ENCODE results near the gene VDR. TPM values are rescaled to one million over a fixed set of nuclear protein-coding genes. Genes with fewer than 3 reads are reported as not detected.

VDR gene
- total and polyA plus RNA-seq, 10 donors, result 0.70 to 10.5 (median 5.7) TPM

GRCh38 chr12:47841501-47841900, 63.3 kb downstream of the VDR start:
- H3K27me3 ChIP-seq (replicated peaks in 1 of 7), result no peaks in the 10 kb centered on the region
- peaks cover 0 to 34% (median 0%) of the 10 kb centered on the region in 6 donors for H3K36me3 ChIP-seq
- DNase-seq, result no peak
- TF ChIP-seq POLR2AphosphoS5 (IDR thresholded peaks at IDR 0.05) (no peak), POLR2A (IDR thresholded peaks at IDR 0.05) (no peak)
- TF ChIP-seq, protein P1, sequence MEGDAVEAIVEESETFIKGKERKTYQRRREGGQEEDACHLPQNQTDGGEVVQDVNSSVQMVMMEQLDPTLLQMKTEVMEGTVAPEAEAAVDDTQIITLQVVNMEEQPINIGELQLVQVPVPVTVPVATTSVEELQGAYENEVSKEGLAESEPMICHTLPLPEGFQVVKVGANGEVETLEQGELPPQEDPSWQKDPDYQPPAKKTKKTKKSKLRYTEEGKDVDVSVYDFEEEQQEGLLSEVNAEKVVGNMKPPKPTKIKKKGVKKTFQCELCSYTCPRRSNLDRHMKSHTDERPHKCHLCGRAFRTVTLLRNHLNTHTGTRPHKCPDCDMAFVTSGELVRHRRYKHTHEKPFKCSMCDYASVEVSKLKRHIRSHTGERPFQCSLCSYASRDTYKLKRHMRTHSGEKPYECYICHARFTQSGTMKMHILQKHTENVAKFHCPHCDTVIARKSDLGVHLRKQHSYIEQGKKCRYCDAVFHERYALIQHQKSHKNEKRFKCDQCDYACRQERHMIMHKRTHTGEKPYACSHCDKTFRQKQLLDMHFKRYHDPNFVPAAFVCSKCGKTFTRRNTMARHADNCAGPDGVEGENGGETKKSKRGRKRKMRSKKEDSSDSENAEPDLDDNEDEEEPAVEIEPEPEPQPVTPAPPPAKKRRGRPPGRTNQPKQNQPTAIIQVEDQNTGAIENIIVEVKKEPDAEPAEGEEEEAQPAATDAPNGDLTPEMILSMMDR (IDR thresholded peaks at IDR 0.05 in 8 of 11, conservative IDR thresholded peaks at IDR 0.05 in 3 of 11), result no peak
- H3K9me3 ChIP-seq, result no peaks in the 10 kb centered on the region
- intact Hi-C loops (cut with DNase I; ENCODE audit: low total_unique reads), result no loop called here
- H3K4me1 ChIP-seq, result peaks cover 9 to 24% (median 18%) of the 10 kb centered on the region in 6 donors
- WGBS, 5 donors, result 76 to 88% (median 87%) methylated on average over 2 of the region's 2 CpGs
- H3K27ac ChIP-seq, result no peak overlapping the region
- H3K4me3 ChIP-seq, result no peak overlapping the region

GRCh38 chr12:47840571-47840970, 64.2 kb downstream of the VDR start:
- no peak overlapping the region for H3K27ac ChIP-seq
- intact Hi-C loops (cut with DNase I; ENCODE audit: low total_unique reads), result no loop called here
- peaks cover 0 to 25% (median 0%) of the 10 kb centered on the region in 6 donors for H3K36me3 ChIP-seq
- TF ChIP-seq, protein P1 (IDR thresholded peaks at IDR 0.05 in 8 of 11, conservative IDR thresholded peaks at IDR 0.05 in 3 of 11), result no peak
- no peak for TF ChIP-seq POLR2A (IDR thresholded peaks at IDR 0.05)
- no peak for TF ChIP-seq POLR2AphosphoS5 (IDR thresholded peaks at IDR 0.05)
- DNase-seq, result no peak
- no peak overlapping the region for H3K4me3 ChIP-seq
- H3K4me1 ChIP-seq, result peaks cover 10 to 33% (median 24%) of the 10 kb centered on the region in 6 donors
- no peaks in the 10 kb centered on the region for H3K9me3 ChIP-seq
- 95 to 100% (median 97%) methylated on average over 1 of the region's 1 CpG for WGBS, 5 donors
- no peaks in the 10 kb centered on the region for H3K27me3 ChIP-seq (replicated peaks in 1 of 7)

DNA sequence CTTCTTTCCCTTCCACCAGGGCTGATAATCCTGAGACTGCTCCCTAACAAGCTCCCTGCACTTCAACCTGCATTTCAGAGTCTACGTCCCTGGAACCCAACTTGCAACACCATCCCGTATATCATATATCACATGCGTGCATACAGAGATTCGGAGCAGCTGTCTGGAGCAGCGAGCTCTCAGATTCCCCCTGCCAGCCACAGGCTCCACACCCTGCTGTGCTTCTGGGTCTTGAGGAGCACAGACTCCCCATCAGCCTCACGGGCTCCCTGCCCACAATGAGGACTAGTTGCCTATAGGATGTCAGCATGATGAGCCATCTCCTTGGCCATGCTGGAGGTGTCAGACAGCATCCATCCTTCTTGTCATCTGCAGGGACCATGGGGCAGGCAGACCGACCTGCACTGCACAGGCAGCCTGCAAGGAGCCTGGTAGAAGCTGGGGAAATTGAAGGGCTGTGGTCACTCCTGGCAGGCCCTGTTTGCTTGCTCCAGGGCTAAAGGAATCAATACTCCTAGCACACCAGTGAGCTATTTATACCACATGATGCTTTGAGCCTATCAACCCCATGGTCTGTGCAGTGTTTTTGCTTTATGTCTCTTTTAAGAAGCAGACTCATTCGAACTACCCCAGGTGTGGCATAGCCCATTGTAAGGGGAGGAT, 65.4 kb downstream of the VDR start:
- DNase-seq, result no peak

More for the DNA sequence above, 65.4 kb downstream of the VDR start:
- Histone ChIP-seq H3K36me3 (peaks cover 0 to 14% (median 0%) of the 10 kb centered on the region in 6 donors), H3K27ac (no peak overlapping the region), H3K9me3 (no peaks in the 10 kb centered on the region), H3K27me3 (replicated peaks in 1 of 7) (no peaks in the 10 kb centered on the region), H3K4me3 (no peak overlapping the region), H3K4me1 (peaks cover 16 to 45% (median 35%) of the 10 kb centered on the region in 6 donors)
- TF ChIP-seq POLR2A (IDR thresholded peaks at IDR 0.05) (no peak), POLR2AphosphoS5 (IDR thresholded peaks at IDR 0.05) (no peak)
- TF ChIP-seq, protein P1 (IDR thresholded peaks at IDR 0.05 in 8 of 11, conservative IDR thresholded peaks at IDR 0.05 in 3 of 11), result no peak
- intact Hi-C loops (cut with DNase I; ENCODE audit: low total_unique reads), result loop anchor here (5.0 kb wide), 2 partner anchors 37 to 122 kb away; no protein-coding TSS in a partner anchor
- 85 to 95% (median 88%) methylated on average over 7 to 8 of the region's 8 CpGs for WGBS, 5 donors

Data from spleen (tissue), 11 donors.